Measurements from ENCODE around the gene APOL1.
"Not testable (repeated sequence)": the region's sequence is repeated elsewhere in the genome, so short reads cannot be mapped to it uniquely, and the experiment has no call there.

The APOL1 gene

GRCh38 chr22:36280379-36280778 lies 27.4 kb downstream of the APOL1 start:
- Histone ChIP-seq H3K9me3 (no peaks in the 10 kb centered on the region), H3K27me3 (ENCODE audit: low read depth) (no peaks in the 10 kb centered on the region), H3K4me1 (no peaks in the 10 kb centered on the region), H3K36me3 (replicated peaks) (peaks cover 42% of the 10 kb centered on the region), H3K4me3 (no peak overlapping the region)
- in situ Hi-C loops (cut with MboI; ENCODE audit: low sequenced_read_pairs), result no loop called here
- no peak for DNase-seq (ENCODE audit: low spot score in 2 of 2)

GRCh38 chr22:36281781-36282327 lies 28.9 kb downstream of the APOL1 start:
- no peaks in the 10 kb centered on the region for H3K27me3 ChIP-seq (ENCODE audit: low read depth)
- no peak overlapping the region for H3K4me3 ChIP-seq
- DNase-seq (ENCODE audit: low spot score in 2 of 2), result no peak
- in situ Hi-C loops (cut with MboI; ENCODE audit: low sequenced_read_pairs), result no loop called here
- peaks cover 57% of the 10 kb centered on the region for H3K36me3 ChIP-seq (replicated peaks)
- no peaks in the 10 kb centered on the region for H3K4me1 ChIP-seq
- H3K9me3 ChIP-seq, result no peaks in the 10 kb centered on the region

DNA sequence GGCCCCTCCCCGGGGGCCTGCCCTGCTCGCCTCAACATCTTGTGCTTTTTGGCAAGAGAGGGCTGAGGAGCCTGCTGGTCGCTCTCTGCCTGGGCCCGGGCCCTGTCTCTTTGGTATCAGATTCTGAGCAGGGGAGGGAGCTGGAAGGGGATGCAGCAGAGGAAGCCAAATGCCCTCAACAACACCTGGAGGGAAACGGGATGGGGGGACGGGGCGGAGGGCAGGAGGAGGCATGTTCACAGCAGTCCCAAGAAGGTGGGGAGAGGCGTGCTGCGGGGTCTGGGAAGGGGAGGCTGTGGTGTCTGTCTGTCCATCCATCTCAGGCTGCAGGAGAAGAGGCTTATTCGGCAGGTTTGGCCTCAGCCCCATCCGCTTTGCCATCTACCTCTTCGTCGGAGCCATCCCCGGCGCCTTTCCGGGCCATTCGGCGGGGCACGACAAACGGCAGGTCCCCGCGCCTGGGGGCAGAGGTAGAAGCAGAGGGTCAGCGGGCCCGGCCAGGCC lies 29.4 kb downstream of the APOL1 start:
- in situ Hi-C loops (cut with MboI; ENCODE audit: low sequenced_read_pairs), result no loop called here
- Histone ChIP-seq H3K27me3 (ENCODE audit: low read depth) (no peaks in the 10 kb centered on the region), H3K4me1 (no peaks in the 10 kb centered on the region), H3K4me3 (no peak overlapping the region), H3K9me3 (no peaks in the 10 kb centered on the region), H3K36me3 (replicated peaks) (peaks cover 61% of the 10 kb centered on the region)
- DNase-seq (ENCODE audit: low spot score in 2 of 2), result no peak

GRCh38 chr22:36284171-36284571 lies 31.2 kb downstream of the APOL1 start:
- in situ Hi-C loops (cut with MboI; ENCODE audit: low sequenced_read_pairs), result no loop called here

DNA sequence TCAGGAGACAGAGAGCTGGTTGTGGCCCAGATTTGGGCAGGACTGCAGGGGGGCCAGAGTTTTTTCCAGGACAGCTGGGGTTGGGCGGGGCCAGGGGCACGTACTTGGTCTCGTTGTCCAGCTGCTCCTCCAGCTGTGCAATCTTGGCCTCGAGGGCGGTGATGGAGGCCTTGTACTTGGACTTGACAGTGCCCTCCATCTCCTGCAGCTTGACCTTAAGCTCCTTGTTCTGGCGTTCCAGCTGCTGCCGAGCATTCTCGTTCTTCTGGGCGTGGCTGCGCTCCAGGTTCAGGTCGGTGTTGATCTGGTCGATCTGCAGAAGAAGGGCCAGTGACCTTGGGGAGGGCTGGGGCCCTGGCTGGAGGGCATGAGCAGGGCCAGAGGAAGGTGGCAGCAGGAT lies 32.1 kb downstream of the APOL1 start:
- Histone ChIP-seq H3K4me1 (no peaks in the 10 kb centered on the region), H3K36me3 (replicated peaks) (peaks cover 85% of the 10 kb centered on the region), H3K9me3 (no peaks in the 10 kb centered on the region), H3K4me3 (no peak overlapping the region), H3K27me3 (ENCODE audit: low read depth) (no peaks in the 10 kb centered on the region)
- DNase-seq (ENCODE audit: low spot score in 2 of 2), result no peak
- in situ Hi-C loops (cut with MboI; ENCODE audit: low sequenced_read_pairs), result no loop called here

More at GRCh38 chr22:36284171-36284571, 31.2 kb downstream of the APOL1 start:
- no peaks in the 10 kb centered on the region for H3K4me1 ChIP-seq
- H3K9me3 ChIP-seq, result no peaks in the 10 kb centered on the region
- H3K27me3 ChIP-seq (ENCODE audit: low read depth), result no peaks in the 10 kb centered on the region
- DNase-seq (ENCODE audit: low spot score in 2 of 2), result no peak
- no peak overlapping the region for H3K4me3 ChIP-seq
- peaks cover 77% of the 10 kb centered on the region for H3K36me3 ChIP-seq (replicated peaks)

GRCh38 chr22:36285545-36285944 lies 32.6 kb downstream of the APOL1 start:
- Histone ChIP-seq H3K27me3 (ENCODE audit: low read depth) (no peaks in the 10 kb centered on the region), H3K9me3 (no peaks in the 10 kb centered on the region), H3K4me1 (no peaks in the 10 kb centered on the region), H3K36me3 (replicated peaks) (peaks cover 85% of the 10 kb centered on the region), H3K4me3 (no peak overlapping the region)
- in situ Hi-C loops (cut with MboI; ENCODE audit: low sequenced_read_pairs), result no loop called here
- no peak for DNase-seq (ENCODE audit: low spot score in 2 of 2)

DNA sequence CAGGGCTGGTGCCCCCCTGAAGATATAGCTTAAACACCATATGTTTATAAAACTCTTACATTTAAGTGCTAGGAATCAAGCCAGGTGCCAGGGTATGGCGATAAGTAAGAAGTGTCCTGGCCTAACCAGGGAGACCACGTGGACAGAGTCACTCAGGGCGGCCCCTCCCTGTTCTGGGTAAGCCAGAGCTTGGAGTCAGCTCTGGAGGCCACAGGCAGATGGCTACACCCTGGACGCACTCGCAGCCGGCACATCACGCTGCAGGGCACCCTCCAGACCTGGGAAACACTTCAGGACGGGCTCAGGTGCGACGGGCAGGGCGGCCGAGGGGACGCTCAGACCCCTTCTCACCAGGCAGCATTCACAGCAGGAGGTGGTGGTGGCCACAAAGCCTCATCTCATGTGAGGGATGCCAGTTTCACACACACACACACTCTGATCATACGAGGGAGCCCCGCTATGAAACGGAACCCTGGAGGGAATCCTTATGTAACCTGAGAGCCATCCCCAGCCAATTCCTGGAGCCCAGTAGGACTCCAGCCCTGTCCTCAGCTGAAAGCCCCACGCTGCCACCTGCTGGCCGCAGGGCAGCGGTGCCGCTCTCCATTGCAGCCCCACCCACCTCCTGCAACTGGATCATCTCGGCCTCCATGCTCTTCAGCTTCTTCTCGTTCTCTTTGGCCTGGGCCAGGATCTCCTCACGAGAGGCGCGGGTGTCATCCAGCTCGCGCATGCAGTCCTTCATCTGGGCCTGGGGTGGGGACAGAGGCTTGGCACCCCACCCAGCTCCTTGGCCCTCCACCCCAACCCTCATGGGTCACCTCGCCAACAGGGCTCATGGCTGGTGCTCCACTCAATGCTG lies 33.4 kb downstream of the APOL1 start:
- Histone ChIP-seq H3K4me3 (no peak overlapping the region), H3K36me3 (replicated peaks) (peaks cover 83% of the 10 kb centered on the region), H3K9me3 (no peaks in the 10 kb centered on the region), H3K27me3 (ENCODE audit: low read depth) (no peaks in the 10 kb centered on the region), H3K4me1 (no peaks in the 10 kb centered on the region)
- in situ Hi-C loops (cut with MboI; ENCODE audit: low sequenced_read_pairs), result no loop called here
- DNase-seq (ENCODE audit: low spot score in 2 of 2), result peak; percentile 54 to 85

DNA sequence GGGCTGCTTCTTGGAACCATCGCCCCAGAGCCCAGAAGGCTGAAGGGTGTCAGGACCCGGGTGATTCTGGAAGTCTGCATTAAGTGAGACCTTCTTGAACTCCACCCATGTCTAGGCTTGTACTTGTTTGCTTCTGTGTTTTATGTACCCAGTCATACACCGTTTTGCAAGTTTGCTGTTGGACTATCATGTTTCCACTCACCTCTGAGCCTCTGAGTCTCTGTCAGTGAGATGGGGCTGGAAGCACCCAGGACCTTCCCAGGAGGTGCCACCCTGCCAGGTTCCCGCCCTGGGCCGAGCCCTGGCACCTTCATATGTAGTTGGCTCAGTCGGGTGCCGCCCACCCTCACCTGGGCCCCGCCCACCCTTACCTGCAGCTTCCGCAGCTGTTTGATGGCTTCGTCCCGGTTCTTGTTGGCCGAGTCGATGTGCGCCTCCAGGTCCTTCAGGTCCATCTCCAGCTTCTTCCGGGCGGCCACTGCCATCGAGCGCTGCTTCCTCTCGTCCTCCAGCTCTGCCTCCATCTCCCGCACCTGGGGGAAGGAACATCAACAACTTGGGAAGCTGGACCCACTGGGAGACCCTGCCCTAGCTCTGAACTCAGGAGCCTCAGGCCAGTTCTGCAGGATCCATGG lies 35.1 kb downstream of the APOL1 start:
- Histone ChIP-seq H3K27me3 (ENCODE audit: low read depth) (no peaks in the 10 kb centered on the region), H3K4me1 (no peaks in the 10 kb centered on the region), H3K36me3 (replicated peaks) (peaks cover 81% of the 10 kb centered on the region), H3K4me3 (no peak overlapping the region), H3K9me3 (no peaks in the 10 kb centered on the region)
- in situ Hi-C loops (cut with MboI; ENCODE audit: low sequenced_read_pairs), result no loop called here
- DNase-seq (ENCODE audit: low spot score in 2 of 2), result no peak

GRCh38 chr22:36288571-36289405 lies 35.9 kb downstream of the APOL1 start:
- DNase-seq (ENCODE audit: low spot score in 2 of 2), result no peak
- Histone ChIP-seq H3K27me3 (ENCODE audit: low read depth) (no peaks in the 10 kb centered on the region), H3K9me3 (no peaks in the 10 kb centered on the region), H3K4me3 (no peak overlapping the region), H3K4me1 (no peaks in the 10 kb centered on the region), H3K36me3 (replicated peaks) (peaks cover 84% of the 10 kb centered on the region)
- in situ Hi-C loops (cut with MboI; ENCODE audit: low sequenced_read_pairs), result no loop called here

DNA sequence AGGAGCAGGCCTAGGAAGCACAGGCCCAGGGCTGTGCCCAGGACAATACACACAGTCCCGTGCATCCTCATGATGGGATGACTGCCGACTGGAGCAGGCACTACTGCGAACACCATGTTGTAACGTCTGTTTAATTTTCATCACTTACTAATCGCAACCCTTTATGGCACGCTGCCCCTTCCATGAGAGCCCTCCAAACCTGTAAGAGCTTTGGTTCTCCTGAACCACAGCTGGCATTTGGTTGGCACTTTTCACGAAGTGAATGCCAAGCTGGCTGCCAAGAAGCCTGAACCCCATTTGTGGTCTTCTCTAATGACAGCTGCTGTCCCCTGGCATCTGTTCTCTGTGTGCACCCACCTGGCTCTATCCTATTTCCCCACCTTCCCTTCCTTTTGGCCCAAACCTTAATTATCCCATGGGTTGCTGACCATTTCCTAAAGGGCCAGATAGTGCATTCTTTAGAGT lies 36.5 kb downstream of the APOL1 start:
- no peak for DNase-seq (ENCODE audit: low spot score in 2 of 2)
- in situ Hi-C loops (cut with MboI; ENCODE audit: low sequenced_read_pairs), result no loop called here

DNA sequence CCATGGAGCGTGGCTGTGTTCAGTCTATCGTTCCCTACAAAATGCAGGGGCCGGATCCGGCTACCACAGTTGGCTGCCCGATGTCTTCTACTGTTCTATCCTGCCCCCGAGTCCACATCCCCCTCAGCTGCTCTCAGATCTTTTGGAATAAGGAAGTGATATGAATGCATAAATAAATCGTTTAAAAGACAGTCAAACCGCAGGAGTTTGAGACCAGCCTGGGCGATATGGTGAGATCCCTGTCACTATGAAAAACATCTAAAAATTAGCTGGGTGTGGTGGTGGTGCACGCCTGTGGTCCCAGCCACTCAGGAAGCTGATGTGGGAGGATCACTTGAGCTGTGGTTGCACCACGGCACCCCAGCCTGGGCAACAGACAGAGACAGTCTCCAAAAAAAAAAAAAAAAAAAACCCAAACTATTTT lies 37.0 kb downstream of the APOL1 start:
- H3K4me1 ChIP-seq; DNase-seq (ENCODE audit: low spot score in 2 of 2); in situ Hi-C loops (cut with MboI; ENCODE audit: low sequenced_read_pairs); H3K4me3 ChIP-seq; H3K27me3 ChIP-seq (ENCODE audit: low read depth); H3K9me3 ChIP-seq: not testable (repeated sequence)
- H3K36me3 ChIP-seq (replicated peaks), result peaks cover 84% of the 10 kb centered on the region

More for the DNA sequence above, 36.5 kb downstream of the APOL1 start:
- H3K27me3 ChIP-seq (ENCODE audit: low read depth), result no peaks in the 10 kb centered on the region
- H3K4me3 ChIP-seq, result no peak overlapping the region
- H3K36me3 ChIP-seq (replicated peaks), result peaks cover 84% of the 10 kb centered on the region
- H3K9me3 ChIP-seq, result no peaks in the 10 kb centered on the region
- H3K4me1 ChIP-seq, result no peaks in the 10 kb centered on the region

DNA sequence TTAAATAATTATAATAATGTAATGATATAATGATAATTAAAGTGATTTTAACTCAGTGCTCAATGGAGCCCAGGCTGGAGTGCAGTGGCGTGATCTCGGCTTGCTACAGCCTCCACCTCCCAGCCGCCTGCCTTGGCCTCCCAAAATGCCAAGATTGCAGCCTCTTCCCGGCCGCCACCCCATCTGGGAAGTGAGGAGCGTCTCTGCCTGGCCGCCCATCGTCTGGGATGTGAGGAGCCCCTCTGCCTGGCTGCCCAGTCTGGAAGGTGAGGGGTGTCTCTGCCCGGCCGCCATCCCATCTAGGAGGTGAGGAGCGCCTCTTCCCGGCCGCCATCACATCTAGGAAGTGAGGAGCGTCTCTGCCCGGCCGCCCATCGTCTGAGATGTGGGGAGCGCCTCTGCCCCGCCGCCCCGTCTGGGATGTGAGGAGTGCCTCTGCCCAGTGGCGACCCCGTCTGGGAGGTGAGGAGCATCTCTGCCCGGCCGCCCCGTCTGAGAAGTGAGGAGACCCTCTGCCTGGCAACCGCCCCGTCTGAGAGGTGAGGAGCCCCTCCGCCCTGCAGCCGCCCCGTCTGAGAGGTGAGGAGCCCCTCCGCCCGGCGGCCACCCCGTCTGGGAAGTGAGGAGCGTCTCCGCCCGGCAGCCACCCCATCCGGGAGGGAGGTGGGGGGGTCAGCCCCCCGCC lies 37.6 kb downstream of the APOL1 start:
- H3K9me3 ChIP-seq; DNase-seq (ENCODE audit: low spot score in 2 of 2); in situ Hi-C loops (cut with MboI; ENCODE audit: low sequenced_read_pairs); H3K4me1 ChIP-seq; H3K4me3 ChIP-seq; H3K27me3 ChIP-seq (ENCODE audit: low read depth): not testable (repeated sequence)
- H3K36me3 ChIP-seq (replicated peaks), result peaks cover 84% of the 10 kb centered on the region
